Neural cell (in vitro differentiated cells): ENCODE measurements around the gene APOBEC3A. TPM values are rescaled to one million over a fixed set of nuclear protein-coding genes. Genes with fewer than 3 reads are reported as not detected.
"Not testable (repeated sequence)": the region's sequence is repeated elsewhere in the genome, so short reads cannot be mapped to it uniquely, and the experiment has no call there.

Source experiments
- H2AFZ ChIP-seq: fragments of 200-600, 300-800 bp; sonication (generic), shearing (Covaris generic); 2 replicates; pipeline ENCODE4 v1.6.0; 2014; ENCODE audit warnings: low read depth, mild to moderate bottlenecking, antibody characterized with exemption, low read length, moderate library complexity
- H3F3A ChIP-seq: fragments of 200-600 bp; shearing (Covaris generic); 2 replicates; pipeline ENCODE4 v1.6.1; 2016; ENCODE audit warnings: mild to moderate bottlenecking, moderate library complexity, mixed read lengths, antibody characterized with exemption, low read length; ENCODE audit not compliant: insufficient read depth, poor library complexity, severe bottlenecking
- H3K27ac ChIP-seq: fragments of 200-600, 300-800 bp; sonication (generic), shearing (Covaris generic); 2 replicates; pipeline ENCODE4 v1.5.1; 2014; ENCODE audit warnings: mild to moderate bottlenecking, low read length, moderate library complexity
- H3K27me3 ChIP-seq: fragments of 300-800, 200-600 bp; sonication (generic), shearing (Covaris generic); 2 replicates; pipeline ENCODE4 v1.6.0; 2014; ENCODE audit warnings: mild to moderate bottlenecking, low read depth, low read length, moderate library complexity; ENCODE audit not compliant: insufficient read depth
- H3K36me3 ChIP-seq: fragments of 300-800, 200-600 bp; sonication (generic), shearing (Covaris generic); 2 replicates; pipeline ENCODE4 v1.5.1; 2014; ENCODE audit warnings: mild to moderate bottlenecking, antibody characterized with exemption, low read length, moderate library complexity; ENCODE audit not compliant: insufficient read depth
- H3K4me2 ChIP-seq: fragments of 300-800, 200-600 bp; sonication (generic), shearing (Covaris generic); 2 replicates; pipeline ENCODE4 v1.6.0; 2014; ENCODE audit warnings: mild to moderate bottlenecking, low read length
- H3K4me3 ChIP-seq: fragments of 300-800, 200-600 bp; sonication (generic), shearing (Covaris generic); 2 replicates; pipeline ENCODE4 v1.5.1; 2014; ENCODE audit warnings: mild to moderate bottlenecking, low read length, moderate library complexity
- H3K79me2 ChIP-seq: fragments of 200-600 bp; shearing (Covaris generic); replicated peaks from 2 replicates; pipeline ENCODE4 v1.6.0; 2014; ENCODE audit warnings: mild to moderate bottlenecking, low read length, moderate library complexity; ENCODE audit not compliant: insufficient read depth
- H3K9ac ChIP-seq: fragments of 300-800, 200-600 bp; sonication (generic), shearing (Covaris generic); 2 replicates; pipeline ENCODE4 v1.6.1; 2016; ENCODE audit warnings: mild to moderate bottlenecking, low read length, mixed read lengths
- H3K9me2 ChIP-seq: fragments of 200-600 bp; shearing (Covaris generic); 2 replicates; pipeline ENCODE4 v1.6.1; 2016; ENCODE audit warnings: mild to moderate bottlenecking, low read length, mixed read lengths; ENCODE audit not compliant: insufficient read depth
- H3K9me3 ChIP-seq: fragments of 200-600, 300-800 bp; sonication (generic), shearing (Covaris generic); 2 replicates; pipeline ENCODE4 v1.6.1; 2016; ENCODE audit warnings: mild to moderate bottlenecking, mixed run types, low read length, moderate library complexity, mixed read lengths
- H4K20me1 ChIP-seq: fragments of 200-600 bp; shearing (Covaris generic); 2 replicates; pipeline ENCODE4 v1.6.1; 2016; ENCODE audit warnings: mild to moderate bottlenecking, mixed run types; ENCODE audit not compliant: insufficient read depth
- EP300 ChIP-seq: fragments of 450-650 bp; conservative IDR thresholded peaks from 2 replicates; pipeline ENCODE4 v1.6.1; 2014; ENCODE audit warnings: antibody characterized with exemption, mild to moderate bottlenecking, moderate library complexity; ENCODE audit not compliant: poor library complexity, severe bottlenecking
- EZH2 ChIP-seq: fragments of 200-600, 300-800 bp; shearing (Covaris generic), sonication (generic); IDR thresholded peaks from 2 replicates; pipeline ENCODE4 v1.6.1; 2014; ENCODE audit warnings: antibody characterized with exemption, low read length, borderline replicate concordance, mild to moderate bottlenecking; ENCODE audit not compliant: insufficient read depth, poor library complexity, severe bottlenecking
- MXI1 ChIP-seq: fragments of 450-650 bp; conservative IDR thresholded peaks from 2 replicates; pipeline ENCODE4 v1.6.1; 2014; ENCODE audit warnings: antibody characterized with exemption, mild to moderate bottlenecking; ENCODE audit not compliant: poor library complexity, severe bottlenecking
- POLR2AphosphoS5 ChIP-seq: IDR thresholded peaks from 2 replicates; pipeline ENCODE4 v1.6.1; 2012
- RAD21 ChIP-seq: fragments of 450-650 bp; conservative IDR thresholded peaks from 2 replicates; pipeline ENCODE4 v1.6.1; 2014; ENCODE audit warnings: antibody characterized with exemption, mild to moderate bottlenecking, moderate library complexity
- SMC3 ChIP-seq: fragments of 450-650 bp; conservative IDR thresholded peaks from 2 replicates; pipeline ENCODE4 v1.6.1; 2014; ENCODE audit warnings: antibody characterized with exemption, mild to moderate bottlenecking, moderate library complexity; ENCODE audit not compliant: poor library complexity
- TAF1 ChIP-seq: IDR thresholded peaks from 2 replicates; pipeline ENCODE4 v1.6.1; 2012; ENCODE audit warnings: low read depth
- polyA plus RNA-seq: library from polyadenylated mRNA; depleted of rRNA; stranded (reverse); fragments of >200 nt; gene quantifications from 2 replicates; pipeline ENCODE4 v1.2.3, GENCODE V29; 2014
- TF ChIP-seq, protein P1 (sequence below): IDR thresholded peaks from 2 replicates; pipeline ENCODE4 v1.6.1; 2012; ENCODE audit warnings: borderline replicate concordance
- TF ChIP-seq, protein P2 (sequence below): fragments of 450-650 bp; IDR thresholded peaks from 2 replicates; pipeline ENCODE4 v1.5.1; 2014; ENCODE audit warnings: antibody characterized with exemption, mild to moderate bottlenecking, moderate library complexity; ENCODE audit not compliant: poor library complexity, severe bottlenecking

Gene APOBEC3A
- polyA plus RNA-seq, 1 donor from 2014 or later = not detected

DNA sequence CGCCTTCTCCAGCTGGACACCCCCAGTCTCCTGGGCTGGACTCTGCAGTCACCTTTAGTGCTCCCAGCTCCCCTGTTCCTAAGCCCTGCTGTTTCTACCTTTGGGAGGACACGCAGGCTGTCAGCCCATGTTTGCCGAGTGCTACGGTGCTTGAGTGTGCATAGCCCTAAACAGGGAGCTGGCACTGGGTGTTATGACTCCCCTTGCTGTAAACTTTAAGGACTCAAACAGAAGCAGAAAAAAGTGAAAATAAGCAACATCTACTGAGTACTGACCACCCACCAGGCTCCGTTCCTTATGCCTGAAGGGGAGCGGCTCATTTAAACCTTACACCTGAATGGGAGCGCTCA, 17.4 kb downstream of the APOBEC3A start:
- Histone ChIP-seq H3K27ac (no peak overlapping the region), H3K4me2 (no peak overlapping the region), H3K9me3 (no peaks in the 10 kb centered on the region), H3F3A (no peaks in the 10 kb centered on the region), H3K36me3 (no peaks in the 10 kb centered on the region), H3K4me3 (no peak overlapping the region), H3K9ac (no peak overlapping the region), H3K27me3 (no peaks in the 10 kb centered on the region), H2AFZ (no peak overlapping the region), H3K9me2 (no peaks in the 10 kb centered on the region), H3K79me2 (no peaks in the 10 kb centered on the region), H4K20me1 (no peaks in the 10 kb centered on the region)
- TF ChIP-seq RAD21 (no peak), EP300 (no peak), POLR2AphosphoS5 (no peak), TAF1 (no peak), SMC3 (no peak), MXI1 (no peak), EZH2 (no peak)
- TF ChIP-seq, protein P1, sequence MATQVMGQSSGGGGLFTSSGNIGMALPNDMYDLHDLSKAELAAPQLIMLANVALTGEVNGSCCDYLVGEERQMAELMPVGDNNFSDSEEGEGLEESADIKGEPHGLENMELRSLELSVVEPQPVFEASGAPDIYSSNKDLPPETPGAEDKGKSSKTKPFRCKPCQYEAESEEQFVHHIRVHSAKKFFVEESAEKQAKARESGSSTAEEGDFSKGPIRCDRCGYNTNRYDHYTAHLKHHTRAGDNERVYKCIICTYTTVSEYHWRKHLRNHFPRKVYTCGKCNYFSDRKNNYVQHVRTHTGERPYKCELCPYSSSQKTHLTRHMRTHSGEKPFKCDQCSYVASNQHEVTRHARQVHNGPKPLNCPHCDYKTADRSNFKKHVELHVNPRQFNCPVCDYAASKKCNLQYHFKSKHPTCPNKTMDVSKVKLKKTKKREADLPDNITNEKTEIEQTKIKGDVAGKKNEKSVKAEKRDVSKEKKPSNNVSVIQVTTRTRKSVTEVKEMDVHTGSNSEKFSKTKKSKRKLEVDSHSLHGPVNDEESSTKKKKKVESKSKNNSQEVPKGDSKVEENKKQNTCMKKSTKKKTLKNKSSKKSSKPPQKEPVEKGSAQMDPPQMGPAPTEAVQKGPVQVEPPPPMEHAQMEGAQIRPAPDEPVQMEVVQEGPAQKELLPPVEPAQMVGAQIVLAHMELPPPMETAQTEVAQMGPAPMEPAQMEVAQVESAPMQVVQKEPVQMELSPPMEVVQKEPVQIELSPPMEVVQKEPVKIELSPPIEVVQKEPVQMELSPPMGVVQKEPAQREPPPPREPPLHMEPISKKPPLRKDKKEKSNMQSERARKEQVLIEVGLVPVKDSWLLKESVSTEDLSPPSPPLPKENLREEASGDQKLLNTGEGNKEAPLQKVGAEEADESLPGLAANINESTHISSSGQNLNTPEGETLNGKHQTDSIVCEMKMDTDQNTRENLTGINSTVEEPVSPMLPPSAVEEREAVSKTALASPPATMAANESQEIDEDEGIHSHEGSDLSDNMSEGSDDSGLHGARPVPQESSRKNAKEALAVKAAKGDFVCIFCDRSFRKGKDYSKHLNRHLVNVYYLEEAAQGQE = no peak
- TF ChIP-seq, protein P2, sequence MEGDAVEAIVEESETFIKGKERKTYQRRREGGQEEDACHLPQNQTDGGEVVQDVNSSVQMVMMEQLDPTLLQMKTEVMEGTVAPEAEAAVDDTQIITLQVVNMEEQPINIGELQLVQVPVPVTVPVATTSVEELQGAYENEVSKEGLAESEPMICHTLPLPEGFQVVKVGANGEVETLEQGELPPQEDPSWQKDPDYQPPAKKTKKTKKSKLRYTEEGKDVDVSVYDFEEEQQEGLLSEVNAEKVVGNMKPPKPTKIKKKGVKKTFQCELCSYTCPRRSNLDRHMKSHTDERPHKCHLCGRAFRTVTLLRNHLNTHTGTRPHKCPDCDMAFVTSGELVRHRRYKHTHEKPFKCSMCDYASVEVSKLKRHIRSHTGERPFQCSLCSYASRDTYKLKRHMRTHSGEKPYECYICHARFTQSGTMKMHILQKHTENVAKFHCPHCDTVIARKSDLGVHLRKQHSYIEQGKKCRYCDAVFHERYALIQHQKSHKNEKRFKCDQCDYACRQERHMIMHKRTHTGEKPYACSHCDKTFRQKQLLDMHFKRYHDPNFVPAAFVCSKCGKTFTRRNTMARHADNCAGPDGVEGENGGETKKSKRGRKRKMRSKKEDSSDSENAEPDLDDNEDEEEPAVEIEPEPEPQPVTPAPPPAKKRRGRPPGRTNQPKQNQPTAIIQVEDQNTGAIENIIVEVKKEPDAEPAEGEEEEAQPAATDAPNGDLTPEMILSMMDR = no peak

DNA sequence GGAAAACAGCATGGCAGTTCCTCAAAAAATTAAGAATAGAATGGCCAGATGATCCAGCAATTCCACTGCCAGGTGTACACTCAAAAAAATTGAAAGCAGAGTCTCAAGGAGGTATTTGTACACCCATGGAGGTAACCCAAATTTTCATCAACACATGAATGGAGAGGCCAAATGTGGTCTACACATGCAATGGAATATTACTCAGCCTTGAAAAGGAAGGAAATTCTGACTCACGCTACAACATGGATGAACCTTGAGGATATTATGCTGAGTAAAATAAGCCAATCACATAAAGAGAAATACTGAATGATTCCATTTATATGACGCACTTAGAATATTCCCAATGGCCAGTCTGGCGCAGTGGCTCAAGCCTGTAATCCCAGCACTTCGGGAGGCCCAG, 19.9 kb downstream of the APOBEC3A start:
- H3K27ac ChIP-seq, H3K27me3 ChIP-seq, H4K20me1 ChIP-seq, H2AFZ ChIP-seq, H3K79me2 ChIP-seq, H3F3A ChIP-seq, H3K9ac ChIP-seq, H3K9me2 ChIP-seq, H3K36me3 ChIP-seq, H3K4me2 ChIP-seq, H3K4me3 ChIP-seq, H3K9me3 ChIP-seq: not testable (repeated sequence)

DNA sequence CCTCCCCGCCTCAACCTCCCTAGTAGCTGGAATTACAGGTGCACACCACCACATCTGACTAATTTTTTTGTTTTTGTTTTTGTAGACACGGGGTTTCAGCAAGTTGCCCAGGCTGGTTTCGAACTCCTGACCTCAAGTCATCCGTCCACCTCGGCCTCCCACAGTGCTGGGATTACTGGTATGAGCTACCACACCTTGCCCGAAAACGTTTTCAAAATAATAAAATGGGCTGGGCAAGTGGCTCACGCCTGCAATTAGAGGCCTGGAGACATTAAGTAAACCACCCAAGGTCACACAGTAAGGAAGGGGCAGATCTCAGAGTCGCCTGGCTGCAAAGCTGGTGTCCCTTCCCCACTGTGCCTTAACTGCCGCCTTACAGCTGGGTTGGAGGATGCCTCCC, 23.2 kb downstream of the APOBEC3A start:
- H3K4me2 ChIP-seq, H3K4me3 ChIP-seq, H3F3A ChIP-seq, H3K27ac ChIP-seq, H3K9me3 ChIP-seq, H3K9ac ChIP-seq, H3K27me3 ChIP-seq, H3K9me2 ChIP-seq, H3K36me3 ChIP-seq, H4K20me1 ChIP-seq, H2AFZ ChIP-seq, H3K79me2 ChIP-seq: not testable (repeated sequence)
